GM21367 (cell line): ENCODE measurements around the gene NKX2-1.
"Not testable (repeated sequence)": the region's sequence is repeated elsewhere in the genome, so short reads cannot be mapped to it uniquely, and the experiment has no call there.

Source experiments
- ATAC-seq: cut with Tn5 transposase; IDR thresholded peaks from one replicate; pipeline ENCODE4 v1.9.1; 2021; ENCODE audit not compliant: unreplicated experiment

NKX2-1 gene

DNA sequence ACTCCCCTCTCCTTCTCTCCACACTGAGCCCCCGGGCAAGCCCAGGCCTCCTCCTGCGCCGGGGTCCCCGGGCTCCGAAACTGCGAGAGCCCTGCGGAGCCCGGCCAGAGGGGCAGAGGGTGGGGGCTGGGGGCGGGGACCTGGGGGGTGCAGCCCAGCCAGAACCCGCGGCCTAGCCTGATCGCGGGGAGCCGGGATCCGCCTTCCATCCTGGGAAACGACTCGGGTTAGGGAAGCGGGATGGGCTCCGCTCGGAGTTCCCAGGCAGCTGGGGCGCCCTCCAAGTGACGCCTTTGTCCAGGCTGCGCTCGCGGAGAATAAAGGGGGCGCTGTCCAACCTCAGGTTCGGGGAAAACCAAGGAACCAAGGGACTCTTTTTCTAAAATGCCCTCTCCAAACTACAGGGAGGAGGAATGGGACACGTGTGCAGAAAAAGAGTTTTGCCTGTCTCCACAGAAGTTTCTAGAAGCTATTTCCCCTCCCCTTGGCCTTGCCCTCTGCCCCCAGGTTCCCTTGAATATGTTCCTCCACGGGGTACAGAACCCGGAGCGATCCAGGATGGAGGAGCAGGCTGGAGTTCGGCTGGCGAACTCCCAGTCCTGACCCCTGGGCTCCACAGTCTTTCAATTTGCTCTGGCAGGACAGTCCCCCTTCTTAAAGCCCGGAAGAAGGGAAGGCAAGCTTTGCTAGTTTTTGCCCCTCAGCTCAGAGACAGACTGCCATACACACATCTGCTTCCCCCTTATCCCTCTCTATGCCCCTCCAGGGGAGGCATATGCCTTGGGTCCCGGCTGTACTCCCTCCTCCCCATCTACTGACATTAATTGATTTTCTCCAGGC is 13.9 kb downstream of the NKX2-1 start:
- no peak for ATAC-seq

DNA sequence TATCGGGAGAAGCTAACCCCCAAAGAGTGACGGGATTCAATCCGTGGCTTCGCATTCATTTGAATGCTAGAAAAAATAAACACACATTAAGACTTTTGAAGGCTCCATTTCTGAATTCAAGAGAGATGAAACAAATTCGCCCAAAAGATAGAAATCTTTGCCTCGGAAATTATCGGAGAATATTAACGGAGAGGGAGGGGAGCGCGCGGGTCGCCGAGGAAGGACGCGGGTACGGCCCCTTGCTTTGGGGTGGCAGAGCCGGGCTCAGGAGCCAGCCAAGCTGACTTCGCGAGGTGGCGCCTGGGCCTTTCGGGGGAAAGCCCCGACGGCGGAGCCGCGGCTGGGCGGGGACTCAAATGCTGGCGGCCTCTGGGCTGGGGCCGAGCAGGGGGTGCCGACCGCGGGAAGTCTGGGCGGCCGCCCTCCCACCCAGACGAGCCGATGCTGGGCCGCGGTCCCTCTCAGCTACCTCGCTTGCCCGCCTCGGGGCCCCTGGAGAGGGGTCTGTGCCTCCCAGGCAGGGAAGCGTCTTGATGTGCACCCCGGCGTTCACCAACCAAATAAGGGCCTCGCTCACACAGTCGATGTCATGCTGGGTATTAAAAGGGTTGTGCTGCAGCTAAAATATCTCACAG is 14.7 kb downstream of the NKX2-1 start:
- no peak for ATAC-seq

DNA sequence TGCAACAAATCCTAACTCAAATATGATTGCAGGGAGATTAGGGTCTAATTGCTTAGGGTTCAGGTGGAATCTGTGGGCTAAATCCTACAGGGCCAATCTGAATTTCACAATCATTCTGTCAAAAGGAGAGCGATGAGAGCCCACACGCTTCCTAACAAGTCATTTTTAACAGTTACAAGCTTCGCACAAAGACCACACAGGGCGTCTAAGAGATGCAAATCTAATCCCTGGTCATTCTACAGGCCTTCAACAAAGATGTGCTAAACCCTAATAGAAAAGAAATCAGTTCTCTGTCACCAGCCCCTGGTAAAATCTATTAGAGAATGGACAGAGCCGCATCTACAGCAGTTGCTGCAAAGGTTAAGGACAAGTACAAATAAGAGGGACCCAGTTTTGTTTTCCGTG is 15.3 kb downstream of the NKX2-1 start:
- ATAC-seq = no peak

DNA sequence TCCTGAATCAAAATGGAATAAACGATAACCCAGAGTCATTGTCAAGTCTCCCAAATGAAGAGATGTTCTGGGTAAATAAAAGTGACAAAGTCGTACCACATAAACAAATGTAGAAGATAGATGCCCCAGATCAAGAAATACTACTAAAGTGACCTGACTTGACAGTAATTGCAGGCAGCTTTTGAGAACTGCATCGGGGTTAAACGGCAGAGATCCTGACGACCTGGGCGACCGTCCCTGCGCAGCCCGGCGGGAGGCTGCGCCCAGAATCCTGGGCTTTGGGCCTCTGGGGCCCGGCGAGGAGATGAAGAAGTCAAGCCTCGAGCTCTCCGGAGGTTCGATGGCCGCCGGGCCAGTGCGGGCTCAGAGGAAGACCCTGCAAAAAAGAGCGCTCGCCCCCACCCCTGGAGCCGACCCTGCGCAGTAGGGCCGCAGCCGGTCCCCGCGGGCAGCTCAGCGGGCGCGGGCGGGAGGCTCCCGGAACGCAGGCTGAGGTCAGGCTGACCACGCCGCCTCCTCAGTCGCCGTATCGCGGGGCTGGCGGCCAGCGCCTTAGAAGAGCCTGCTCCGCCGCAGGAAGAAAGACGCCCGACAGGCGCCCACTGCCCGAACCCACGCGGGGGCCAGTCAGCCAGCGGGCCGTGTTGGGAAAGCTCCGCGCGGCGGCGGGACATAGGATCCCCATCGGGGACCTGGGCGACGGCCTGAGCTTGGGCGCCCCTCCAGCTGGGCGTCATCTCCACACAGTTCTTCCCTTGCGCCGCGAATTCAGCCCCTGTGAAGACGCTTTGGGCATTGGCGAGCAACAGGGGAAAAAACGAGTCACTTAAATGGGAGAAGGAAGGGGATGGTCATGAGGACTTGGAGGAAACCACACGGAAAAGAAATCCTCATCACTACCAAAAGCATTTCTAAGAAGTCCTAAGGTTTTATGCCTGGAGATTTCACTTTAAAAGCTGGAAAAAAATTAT is 16.0 kb downstream of the NKX2-1 start:
- no peak for ATAC-seq

DNA sequence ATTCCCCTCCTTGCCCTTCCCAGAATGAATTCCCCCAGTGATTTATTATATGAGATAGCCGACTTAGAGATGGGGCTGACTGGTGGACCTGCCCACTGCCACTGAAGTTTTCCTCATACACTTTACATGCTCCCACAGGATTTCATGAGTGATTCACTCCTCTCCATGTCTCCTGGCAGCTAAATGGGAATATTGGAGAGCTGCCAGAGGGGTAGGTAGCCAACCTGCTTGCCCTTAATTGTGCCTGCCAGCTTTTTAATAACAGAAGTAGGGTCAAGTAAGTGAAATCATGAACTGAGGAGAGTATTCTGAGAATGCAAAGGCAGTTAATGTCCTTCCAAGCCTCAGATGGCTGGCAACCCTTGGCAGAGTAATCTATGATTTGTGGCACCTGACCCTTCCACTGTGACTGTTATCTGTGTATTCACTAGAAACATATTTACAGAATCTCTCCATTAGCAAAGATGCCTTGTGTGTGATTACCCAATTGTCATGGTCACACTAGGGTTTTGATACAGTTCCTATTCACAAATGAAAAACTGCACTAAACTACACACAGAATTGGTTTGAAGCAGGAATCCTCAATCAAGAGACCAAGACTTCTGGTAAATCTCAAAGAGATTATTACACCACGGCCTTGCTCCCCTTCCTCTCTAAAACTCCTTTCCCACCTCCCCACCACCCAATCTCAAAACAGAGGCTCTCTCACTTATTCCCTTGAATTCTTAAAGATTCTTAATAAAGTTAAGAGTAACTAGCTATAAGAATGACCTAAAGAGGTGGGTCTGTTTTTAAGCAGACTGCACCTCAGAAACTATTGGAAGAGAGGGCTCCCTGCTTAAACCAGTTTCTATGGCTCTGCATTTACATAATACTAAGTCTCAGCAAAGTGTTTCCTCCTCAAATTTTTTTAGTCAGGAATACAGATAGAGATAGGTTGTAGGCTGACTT is 17.2 kb downstream of the NKX2-1 start:
- no peak for ATAC-seq

DNA sequence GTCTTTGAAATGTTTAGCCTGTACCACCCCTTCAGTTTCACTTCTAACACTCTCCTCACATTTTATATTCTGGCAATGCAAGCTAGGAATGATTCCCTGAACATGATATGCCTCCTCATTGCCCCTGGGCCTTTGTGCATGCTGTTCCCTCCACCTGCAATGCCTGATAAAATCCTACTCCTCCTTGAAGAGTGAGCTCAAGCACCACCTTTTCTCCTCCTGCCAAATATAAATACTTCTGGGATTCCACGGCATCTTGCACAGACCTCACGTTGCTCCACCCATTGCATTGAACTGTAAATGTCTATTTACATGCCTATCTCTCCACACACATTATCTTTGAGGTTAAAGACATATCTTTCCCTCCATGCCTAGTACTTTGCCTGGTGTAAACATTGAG is 21.1 kb downstream of the NKX2-1 start:
- ATAC-seq = no peak

DNA sequence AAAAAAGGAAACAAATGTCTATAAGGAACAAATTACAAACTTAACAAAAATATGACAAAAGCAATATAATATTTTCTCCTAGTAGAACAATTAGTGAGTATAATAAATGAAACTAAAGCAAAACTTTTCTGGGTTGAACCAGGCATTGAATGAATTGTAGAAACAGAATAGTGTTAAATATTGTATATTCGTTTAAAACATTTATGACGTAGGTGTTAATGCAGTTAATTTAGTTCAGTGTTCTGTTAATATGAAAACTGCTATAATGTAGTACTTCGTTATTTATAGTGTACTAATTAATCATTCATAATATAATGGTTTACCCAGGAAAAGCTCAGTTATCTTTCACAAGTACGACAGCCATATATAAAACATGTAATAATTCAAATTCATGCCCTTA is 23.7 kb downstream of the NKX2-1 start:
- no peak for ATAC-seq

DNA sequence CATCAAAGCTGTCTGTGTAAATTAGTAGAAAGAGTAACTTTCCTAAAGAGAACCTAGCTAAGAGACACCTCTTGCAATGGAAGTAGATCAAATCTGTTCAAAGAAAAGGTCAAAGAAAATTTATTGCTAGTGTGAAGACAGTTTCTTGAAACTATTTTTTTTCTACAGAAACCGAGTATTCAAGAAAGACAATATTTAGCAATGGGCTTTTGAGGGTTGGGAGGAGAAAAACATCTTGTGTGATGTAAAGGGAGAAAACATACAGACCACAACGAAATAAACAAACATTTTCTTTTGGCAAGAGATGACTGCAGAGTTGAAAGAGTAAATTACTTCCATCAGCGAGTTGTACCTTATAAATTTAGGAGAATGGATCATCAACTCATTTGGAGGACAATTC is 24.4 kb downstream of the NKX2-1 start:
- no peak for ATAC-seq

DNA sequence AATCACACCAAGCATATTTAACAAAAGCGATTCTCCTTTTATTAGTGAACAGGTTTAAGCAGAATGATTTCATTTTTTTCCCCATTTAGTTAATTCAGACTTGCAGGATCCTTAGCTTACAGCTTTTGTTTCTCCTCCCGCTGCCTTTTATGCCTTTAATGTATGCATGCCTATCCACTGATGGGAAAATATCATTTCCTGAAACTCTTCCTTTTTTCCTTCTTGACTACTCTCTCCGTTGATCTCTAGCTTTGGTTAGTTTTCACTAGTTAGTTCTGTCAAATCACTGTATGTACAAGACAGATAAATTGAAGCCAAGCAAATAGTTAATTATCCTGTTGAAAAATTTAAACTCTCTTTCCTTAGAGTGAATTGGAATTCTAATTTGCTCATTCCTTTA is 26.3 kb downstream of the NKX2-1 start:
- ATAC-seq = no peak

DNA sequence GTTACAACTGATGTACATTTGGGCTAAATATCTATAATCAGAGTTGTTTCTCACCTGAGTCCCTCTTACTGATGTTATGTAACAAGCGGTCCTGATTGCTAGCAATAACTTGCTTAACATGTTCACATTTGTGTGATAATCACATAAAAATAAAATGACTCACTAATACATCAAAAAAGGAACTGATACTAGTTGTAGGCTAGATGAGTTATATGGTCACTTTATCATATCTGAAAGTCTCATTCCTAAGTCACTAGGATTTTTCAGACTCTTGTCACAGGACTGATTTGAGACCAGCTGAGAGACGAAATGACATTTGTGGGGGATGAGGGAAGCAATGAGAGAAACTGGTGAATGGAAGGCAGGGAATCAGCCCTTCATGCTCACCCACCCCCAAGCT is 34.3 kb downstream of the NKX2-1 start:
- no peak for ATAC-seq

DNA sequence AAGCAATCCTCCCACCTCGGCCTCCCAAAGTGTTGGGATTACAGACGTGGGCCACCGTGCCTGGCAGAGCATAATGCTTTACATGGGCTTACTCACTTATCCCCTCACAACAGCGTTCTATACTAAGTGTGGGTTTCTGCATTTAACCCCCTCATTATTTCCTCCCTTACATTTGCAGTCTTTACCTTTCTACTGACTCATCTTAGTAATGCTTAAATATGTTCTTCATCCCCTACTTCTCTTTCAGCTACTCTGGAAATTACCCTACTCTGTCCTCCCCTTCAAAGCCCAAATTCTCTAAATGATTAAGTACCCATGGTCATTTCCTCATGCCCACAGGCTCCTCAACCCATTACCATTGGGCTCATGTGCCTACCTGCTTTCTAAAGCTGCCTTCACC is 40.7 kb downstream of the NKX2-1 start:
- ATAC-seq = no peak

DNA sequence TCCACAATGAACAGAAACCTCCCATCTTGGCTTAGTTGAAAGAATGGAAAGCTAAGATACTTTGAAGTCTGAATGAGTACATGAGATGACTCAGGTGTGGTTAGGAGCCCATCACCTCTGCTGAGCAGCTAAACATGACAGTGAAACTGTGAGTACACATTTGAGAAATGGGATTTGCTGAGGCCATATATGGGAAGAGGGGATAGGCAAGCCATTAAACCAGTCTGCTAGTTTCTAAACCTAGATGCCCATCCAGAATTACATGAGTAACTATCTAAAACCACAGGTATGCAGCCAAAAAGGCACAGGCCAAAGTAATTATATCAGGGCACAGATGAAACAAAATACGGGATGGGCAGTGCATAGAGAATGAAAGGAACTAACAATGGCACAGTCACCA is 41.2 kb downstream of the NKX2-1 start:
- no peak for ATAC-seq

DNA sequence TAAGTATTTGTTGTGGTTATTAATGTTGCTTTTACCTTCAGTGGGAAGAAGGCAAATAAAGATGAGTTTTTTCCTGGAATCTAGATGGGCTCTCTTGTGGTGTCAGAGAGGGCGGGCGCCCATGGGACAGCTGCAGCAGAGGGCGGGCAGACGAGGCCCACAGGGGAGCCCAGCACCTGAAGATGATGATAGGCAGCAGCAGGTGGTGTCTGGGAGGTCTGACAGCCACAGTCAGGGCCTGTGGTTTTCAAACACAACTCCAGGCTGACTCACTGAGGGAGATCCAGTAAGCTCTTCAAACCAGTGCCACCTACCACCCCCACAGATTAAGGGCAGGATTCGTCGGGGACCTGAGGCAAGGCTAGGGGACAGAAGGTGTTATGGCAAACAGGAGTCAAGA is 42.8 kb downstream of the NKX2-1 start:
- no peak for ATAC-seq

DNA sequence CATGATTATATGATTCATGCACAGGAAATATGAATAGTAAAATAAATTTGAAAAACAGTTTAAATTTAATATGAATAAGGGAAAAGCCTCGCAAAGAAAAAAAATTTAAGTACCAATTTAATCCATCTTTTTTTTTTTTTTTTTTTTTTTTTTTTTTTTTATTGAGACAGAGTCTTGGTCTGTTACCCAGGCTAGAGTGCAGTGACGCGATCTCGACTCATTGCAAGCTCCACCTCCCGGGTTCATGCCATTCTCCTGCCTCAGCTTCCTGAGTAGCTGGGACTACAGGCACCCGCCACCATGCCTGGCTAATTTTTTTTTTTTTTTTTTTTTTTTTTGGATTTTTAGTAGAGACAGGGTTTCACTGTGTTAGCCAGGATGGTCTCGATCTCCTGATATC is 44.0 kb downstream of the NKX2-1 start:
- ATAC-seq = not testable (repeated sequence)

DNA sequence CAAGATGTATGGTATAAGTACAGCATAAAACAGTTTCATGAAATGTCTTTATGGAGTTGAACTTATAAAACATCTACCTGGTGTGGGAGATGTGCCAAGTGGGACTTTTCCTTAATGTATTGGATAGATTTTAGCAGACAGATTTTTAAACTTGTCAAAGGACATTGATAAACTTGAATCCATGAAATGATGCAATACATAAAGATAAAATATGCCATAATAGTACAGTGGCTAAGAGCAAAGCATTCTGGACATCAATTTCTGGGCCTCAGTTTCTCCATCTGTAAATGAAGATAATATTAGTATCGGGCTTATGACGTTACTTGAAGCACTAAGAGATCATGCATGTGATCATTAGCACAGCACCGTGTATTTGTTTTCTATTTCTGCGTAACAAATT is 45.4 kb downstream of the NKX2-1 start:
- ATAC-seq = no peak

DNA sequence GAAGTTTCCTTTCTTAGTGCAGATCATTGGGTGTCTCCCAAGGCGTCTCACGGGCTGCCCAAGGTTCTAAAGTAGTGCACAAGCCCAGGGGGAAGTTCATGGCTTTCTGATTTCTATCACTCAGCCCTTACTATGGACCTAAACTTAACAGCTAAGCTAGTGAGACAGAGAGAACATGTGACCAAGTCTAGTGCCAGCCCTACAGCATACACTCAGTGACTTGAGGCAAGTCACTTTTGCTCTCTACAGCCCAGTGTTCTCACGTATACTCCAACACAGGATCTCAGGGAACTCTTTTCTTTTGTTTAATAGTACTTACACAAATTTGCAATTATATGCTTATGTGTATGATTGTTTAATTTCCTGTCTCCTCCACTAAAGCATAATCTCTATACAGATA is 48.6 kb downstream of the NKX2-1 start:
- ATAC-seq = no peak

DNA sequence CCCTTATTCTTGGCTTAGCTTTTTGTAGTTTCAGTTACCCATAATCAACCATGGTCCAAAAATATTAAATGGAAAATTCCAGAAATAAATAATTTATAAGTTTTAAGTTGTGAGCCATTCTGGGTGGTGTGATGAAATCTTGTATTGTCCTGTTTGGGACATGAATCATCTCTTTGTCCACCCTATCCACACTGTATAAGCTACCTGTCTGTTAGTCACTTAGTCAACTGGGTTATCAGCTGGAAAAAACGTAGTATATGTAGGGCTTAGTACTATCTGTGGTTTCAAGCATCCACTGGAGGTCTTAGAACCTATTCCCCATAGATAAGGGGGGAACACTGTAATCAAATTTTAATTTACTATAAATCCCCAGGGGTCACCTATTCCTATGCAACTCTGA is 52.7 kb downstream of the NKX2-1 start:
- ATAC-seq = no peak
